Stomach (tissue), 8 donors: ENCODE measurements around the gene BOLA3. TPM values are rescaled to one million over a fixed set of nuclear protein-coding genes. Genes with fewer than 3 reads are reported as not detected.

Source experiments
- polyA plus RNA-seq, 3 donors: library from polyadenylated mRNA; stranded (reverse); fragments of 200-250 nt; gene quantifications; one replicate each; pipeline ENCODE4 v1.2.3, GENCODE V29; 2013
- total RNA-seq, 5 donors: library from RNA; depleted of rRNA; stranded (reverse); fragments of >200 nt; gene quantifications; one replicate each; pipeline versions ENCODE4 v1.1.0 to v1.2.3, GENCODE V29; 2014 to 2016
- donor health status: healthy with polysubstance abuse.
- donor health status: Bipolar disorder and iron deficiency.
- donor health status: healthy.

Gene BOLA3
- total and polyA plus RNA-seq, 8 donors, result 13.3 to 310 (median 94.1) TPM; not detected in 1

Other genes starting within 250 kb of the BOLA3 start
- 10 to 100 TPM in 2 of 5 donors, 1 to 10 TPM in 2, not detected in 1; 1.7 to 33.8 (median 14.1) TPM for gene DGUOK, start 221.0 kb downstream of the BOLA3 start, total RNA-seq
- gene DGUOK, start 221.0 kb downstream of the BOLA3 start, polyA plus RNA-seq, result 10 to 100 TPM; 68.7 to 91.3 (median 84.9) TPM
- gene TET3, start 163.0 kb downstream of the BOLA3 start, total RNA-seq, result 10 to 100 TPM; 14.7 to 31.5 (median 17.8) TPM
- gene TET3, start 163.0 kb downstream of the BOLA3 start, polyA plus RNA-seq, result 1 to 10 TPM; 1.7 to 2.2 (median 1.8) TPM
- 100 to 1,000 TPM in 2 of 5 donors, 10 to 100 TPM in 3; 58.9 to 127 (median 74.1) TPM for gene MOB1A, start 31.0 kb upstream of the BOLA3 start, total RNA-seq
- gene MOB1A, start 31.0 kb upstream of the BOLA3 start, polyA plus RNA-seq, result 10 to 100 TPM; 22.4 to 38.2 (median 30.7) TPM
- 10 to 100 TPM in 3 of 5 donors, 1 to 10 TPM in 2; 4.3 to 51.3 (median 37.7) TPM for gene MTHFD2, start 50.7 kb upstream of the BOLA3 start, total RNA-seq
- 10 to 100 TPM; 34.1 to 54.1 (median 42.1) TPM for gene MTHFD2, start 50.7 kb upstream of the BOLA3 start, polyA plus RNA-seq
- 1 to 10 TPM in 3 of 5 donors, under 1 TPM in 1, not detected in 1; 0.58 to 4.8 (median 3.2) TPM for gene SLC4A5, start 195.5 kb upstream of the BOLA3 start, total RNA-seq
- under 1 TPM; 0.12 to 0.46 (median 0.38) TPM for gene SLC4A5, start 195.5 kb upstream of the BOLA3 start, polyA plus RNA-seq
- gene DCTN1, start 232.4 kb upstream of the BOLA3 start, total RNA-seq, result 100 to 1,000 TPM in 3 of 5 donors, 10 to 100 TPM in 2; 71.2 to 181 (median 122) TPM
- gene DCTN1, start 232.4 kb upstream of the BOLA3 start, polyA plus RNA-seq, result 10 to 100 TPM; 65.8 to 92.6 (median 83.5) TPM